NCI-H2107 treated with DMSO at 0.1 percent for 48 hours (cell line): Measurements from ENCODE around the gene HS6ST2.

Experiments
- DNase-seq: peaks from one replicate; lab custom pipeline; 2025; ENCODE audit not compliant: unreplicated experiment; lab: John Stamatoyannopoulos, UW

HS6ST2 gene

GRCh38 chrX:132689612-132690563 lies 268.5 kb downstream of the HS6ST2 start:
- no peak for DNase-seq

DNA sequence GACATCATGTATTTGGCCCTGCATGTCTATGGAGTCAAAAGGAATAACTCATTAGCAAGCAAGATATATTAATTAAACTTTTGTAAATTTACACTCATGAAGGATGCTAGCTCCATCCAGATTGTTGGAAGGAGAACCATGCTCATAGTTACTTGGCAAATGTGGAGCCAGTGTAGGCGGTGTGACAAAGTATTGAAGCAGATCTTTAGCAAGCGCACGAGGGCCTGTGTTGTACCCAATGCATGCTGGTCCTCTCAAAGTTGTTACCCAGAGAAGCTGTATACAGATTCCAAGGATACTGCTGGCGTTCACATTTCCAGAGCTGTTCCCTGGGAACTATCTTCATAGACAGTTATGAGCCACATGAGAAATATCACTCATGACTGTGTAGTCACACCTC lies 273.2 kb downstream of the HS6ST2 start:
- no peak for DNase-seq

DNA sequence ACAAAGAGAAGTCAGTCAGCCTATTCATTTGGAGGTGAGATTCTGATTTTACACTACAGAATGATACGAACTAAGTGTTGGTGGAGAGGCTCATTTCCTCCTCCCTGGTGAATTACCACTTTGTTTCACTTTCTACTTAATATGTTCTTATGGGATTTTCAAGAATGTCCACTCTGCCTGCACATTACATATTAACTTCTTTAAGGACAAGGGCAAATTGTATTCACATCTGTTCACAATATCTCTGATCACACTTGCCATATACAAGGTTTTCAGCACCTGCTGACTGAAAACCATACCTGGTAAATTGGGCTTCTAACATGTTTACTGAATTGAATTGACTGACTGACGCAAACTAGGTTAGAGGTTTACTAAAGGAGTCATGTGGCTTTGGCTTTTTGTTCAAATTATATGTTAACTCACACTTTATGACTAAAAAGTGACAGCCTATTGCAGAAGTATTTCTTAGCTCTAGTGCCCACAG lies 281.2 kb downstream of the HS6ST2 start:
- no peak for DNase-seq

DNA sequence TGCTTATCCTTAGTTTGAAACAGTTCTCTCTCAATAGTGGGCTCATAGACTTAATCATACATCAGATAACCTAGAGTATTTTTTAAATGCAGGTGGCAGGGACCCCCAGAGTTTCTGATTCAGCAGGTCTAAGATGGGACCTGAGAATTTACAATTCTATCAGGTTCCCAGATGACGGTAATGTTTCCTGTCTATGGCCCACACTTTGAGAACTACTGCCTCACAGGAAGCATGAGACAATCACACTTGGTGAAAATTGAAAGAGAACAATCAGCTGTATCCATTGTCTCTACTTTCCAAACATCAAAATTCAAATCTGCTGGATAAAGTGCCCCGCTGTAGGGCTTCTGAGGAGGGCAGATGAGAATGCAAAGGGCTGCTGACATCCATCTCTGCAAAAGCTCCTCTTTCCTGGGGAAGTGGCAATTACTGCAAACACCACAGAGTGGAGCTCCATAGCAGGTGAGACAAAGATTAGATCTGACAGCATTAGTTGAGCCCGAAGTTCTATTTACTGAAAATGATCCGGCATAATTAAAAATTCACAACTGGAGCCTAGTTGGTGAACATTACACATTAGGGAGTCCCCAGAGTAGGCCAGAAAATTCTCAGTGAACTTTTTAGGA lies 281.8 kb downstream of the HS6ST2 start:
- DNase-seq = no peak

DNA sequence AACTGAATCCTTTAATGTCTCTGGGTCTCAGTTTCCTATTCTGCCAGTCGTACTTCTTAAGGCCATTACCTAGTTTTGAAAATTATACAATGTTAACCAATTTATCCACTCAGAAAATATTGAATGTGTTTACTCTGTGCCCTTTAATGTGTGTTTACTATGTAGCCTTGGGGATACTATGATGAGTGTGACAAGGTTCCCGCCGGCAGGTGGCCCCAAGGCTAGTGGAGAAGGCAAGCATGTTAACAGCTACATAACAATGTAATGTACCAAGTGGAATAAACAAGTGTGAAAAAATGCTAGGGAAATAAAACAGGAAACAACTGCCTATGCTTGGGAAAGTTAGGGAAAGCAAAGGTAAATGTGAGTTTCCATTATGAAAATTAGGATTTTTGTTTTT lies 282.3 kb downstream of the HS6ST2 start:
- DNase-seq = no peak

DNA sequence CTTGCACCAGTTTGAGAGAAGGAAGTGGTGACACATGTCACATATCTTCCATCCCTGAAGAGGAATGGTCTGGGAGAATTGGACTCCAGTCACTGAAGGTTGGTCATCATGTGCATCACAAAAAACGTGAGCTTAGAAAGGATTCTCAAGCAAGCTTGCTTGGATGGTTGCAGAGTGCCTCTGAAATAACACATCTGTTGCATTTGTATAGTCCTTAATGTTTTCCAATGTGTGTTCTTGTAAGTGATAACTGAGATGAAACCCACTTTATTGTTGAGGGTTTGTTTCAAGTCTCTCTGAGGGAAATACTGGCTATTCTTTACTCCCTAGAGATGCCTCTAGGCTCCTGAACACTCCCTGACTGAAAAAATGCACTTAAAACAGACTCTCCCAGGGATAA lies 285.1 kb downstream of the HS6ST2 start:
- no peak for DNase-seq

- DNase-seq = no peak
Observed at GRCh38 chrX:132671229-132671641, 287.2 kb downstream of the HS6ST2 start.

DNA sequence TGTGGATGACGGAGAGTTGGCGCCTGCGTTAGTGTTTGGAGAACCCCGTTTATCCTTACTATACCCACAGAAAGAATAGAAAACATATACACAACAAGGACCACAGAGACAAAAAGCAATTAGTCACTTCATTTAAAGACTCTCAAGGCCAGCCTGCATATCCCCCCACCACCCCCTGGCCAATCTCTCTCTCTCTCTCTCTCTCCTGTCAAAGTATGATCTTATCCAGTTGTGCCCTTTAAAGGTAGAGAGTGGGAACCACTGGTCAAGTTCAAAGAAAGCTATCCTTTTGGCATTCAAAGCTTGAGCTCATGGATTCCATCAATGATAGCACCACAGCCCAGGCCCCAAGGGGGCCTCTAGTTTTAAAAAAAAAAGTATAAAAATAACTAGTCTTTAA lies 289.3 kb downstream of the HS6ST2 start:
- DNase-seq = no peak

GRCh38 chrX:132668178-132668577 lies 290.3 kb downstream of the HS6ST2 start:
- DNase-seq = no peak

- DNase-seq = no peak
Observed at GRCh38 chrX:132665676-132666075, 292.8 kb downstream of the HS6ST2 start.

DNA sequence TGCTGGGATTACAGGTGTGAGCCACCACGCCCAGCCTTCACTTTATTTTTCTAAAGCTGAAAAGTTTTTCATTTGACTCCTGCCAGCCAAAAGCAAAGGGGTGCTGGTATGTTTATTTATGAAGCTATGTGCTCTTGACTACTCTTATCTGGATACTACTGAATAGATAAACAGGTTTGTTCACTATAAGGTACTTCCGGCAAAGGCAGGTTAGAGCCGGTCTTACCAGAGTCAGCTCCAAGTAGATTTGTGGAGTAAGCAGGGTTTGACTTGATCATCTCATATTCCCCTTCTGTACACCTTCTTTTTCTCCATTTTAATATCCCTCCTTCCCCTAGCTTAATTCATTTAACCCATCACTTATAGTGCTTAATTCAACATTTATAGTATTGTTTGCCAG lies 294.2 kb downstream of the HS6ST2 start:
- DNase-seq = no peak

- no peak for DNase-seq
Observed at GRCh38 chrX:132662844-132663243, 295.6 kb downstream of the HS6ST2 start.

DNA sequence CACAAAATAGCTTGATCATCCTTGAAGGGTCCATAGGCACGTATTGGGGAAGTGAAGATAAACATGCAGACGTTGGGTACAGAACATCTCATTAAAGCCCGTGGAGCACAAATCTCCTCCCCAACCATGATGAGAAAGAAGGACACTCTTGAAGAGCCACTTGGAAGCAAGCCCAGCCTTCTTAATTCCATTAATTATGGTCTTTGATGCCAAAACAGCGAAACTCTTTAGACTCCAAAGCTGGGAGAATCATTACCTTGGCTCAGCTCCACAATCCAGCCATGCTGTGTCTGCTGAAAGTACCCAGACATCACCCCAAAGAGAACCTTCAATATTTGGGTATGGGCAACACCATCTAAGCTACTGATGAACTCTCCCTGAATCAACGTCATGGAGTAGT lies 300.6 kb downstream of the HS6ST2 start:
- DNase-seq = no peak

DNA sequence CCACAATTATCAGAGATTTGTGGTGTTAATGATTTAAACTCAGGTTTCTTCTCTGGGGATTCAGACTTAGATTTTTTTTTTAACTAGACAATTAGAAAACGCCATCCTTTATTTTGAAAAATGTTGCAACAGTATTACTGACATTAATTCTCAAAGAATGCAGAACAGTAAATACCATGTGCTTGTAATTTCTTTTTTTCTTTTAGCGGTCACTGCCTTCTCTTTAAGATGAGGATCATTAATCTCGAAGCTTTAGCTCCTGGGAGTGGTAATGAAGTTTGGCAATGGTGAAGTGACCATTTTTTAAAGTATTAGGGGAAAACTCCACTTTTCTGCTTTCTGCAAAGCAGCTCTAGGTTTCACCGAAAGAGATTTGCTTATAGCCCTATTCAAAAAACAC lies 305.6 kb downstream of the HS6ST2 start:
- no peak for DNase-seq

GRCh38 chrX:132651421-132652086 lies 306.9 kb downstream of the HS6ST2 start:
- no peak for DNase-seq

DNA sequence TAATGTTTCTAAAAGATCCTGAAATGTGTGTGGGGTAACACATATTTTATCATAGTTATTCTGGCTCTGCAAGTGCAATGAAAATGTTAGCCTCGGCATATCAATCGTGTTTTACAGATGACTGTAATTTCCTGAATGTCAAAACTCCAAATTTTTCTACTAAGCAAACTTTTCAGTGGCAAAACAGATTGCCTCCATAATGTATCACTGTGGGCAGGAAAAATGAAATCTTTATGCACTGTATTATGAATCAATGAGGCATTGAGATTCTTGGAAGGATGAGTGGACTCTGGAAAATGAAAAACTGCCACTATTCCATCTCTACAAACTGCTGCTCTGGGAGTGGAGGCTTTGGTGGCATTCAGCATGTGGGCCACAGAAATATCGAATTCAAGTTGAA lies 309.5 kb downstream of the HS6ST2 start:
- DNase-seq = no peak

DNA sequence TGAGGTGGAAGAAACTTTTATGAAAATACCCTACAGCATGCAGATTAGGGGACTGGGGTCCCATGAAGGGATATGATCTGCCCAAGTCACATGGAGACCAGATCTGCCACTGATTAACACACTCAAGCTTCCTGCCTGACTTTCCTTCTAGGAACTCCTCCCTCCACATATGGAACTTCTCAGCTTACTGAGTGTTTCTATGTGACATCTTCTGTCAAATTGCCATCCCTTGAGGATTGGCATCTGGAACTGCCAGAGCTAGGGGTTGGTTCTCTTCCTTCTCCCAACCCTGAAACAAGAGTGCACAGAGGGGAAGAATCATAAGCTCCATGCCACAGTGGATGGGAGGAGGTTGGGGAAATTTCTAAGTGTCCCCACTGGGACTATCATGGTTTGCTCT lies 319.0 kb downstream of the HS6ST2 start:
- DNase-seq = no peak

GRCh38 chrX:132638313-132638712 lies 320.1 kb downstream of the HS6ST2 start:
- DNase-seq = no peak

- DNase-seq = peak; percentile 47
Observed at GRCh38 chrX:132636080-132636479, 322.3 kb downstream of the HS6ST2 start.

DNA sequence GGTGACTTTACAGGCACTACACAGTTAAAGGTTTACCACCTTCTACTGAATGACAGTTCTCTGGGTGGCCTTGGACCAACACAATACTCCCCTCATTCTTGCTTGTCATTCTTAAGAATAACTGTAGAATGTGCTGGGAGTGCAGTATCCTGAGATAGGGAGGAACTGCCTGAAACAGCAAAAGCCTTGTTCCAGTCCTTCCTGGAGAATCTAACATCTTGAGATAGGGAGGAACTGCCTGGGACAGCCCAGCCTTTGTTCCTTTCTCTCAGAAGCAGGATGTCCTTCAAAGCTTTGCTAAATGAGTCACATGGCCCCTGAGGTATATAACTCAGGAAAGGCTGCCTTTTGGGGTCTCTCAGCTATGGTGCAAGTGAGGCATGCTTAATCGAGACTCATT lies 323.9 kb downstream of the HS6ST2 start:
- no peak for DNase-seq

GRCh38 chrX:132631579-132632232 lies 326.7 kb downstream of the HS6ST2 start:
- DNase-seq = peak; percentile 54
